ENCODE measurements around the gene DUOX2. TPM values are rescaled to one million over a fixed set of nuclear protein-coding genes. Genes with fewer than 3 reads are reported as not detected.
"Not testable (repeated sequence)": the region's sequence is repeated elsewhere in the genome, so short reads cannot be mapped to it uniquely, and the experiment has no call there.

DUOX2 gene
- total and polyA plus RNA-seq, 4 donors: 0.03 to 2.6 (median 0.39) TPM

GRCh38 chr15:45110256-45110820, 3.6 kb downstream of the DUOX2 start:
- no peaks in the 10 kb centered on the region for H3K27me3 ChIP-seq (ENCODE audit: control insufficient read depth in 1 of 2, insufficient read depth in 2 of 2, low read length in 1 of 2)
- no peaks in the 10 kb centered on the region for H3K36me3 ChIP-seq (ENCODE audit: control insufficient read depth in 1 of 2, insufficient read depth in 2 of 2, low read length in 1 of 2)
- H3K4me3 ChIP-seq (ENCODE audit: low read length in 2 of 2): no peak overlapping the region
- H3K27ac ChIP-seq (ENCODE audit: low read depth in 1 of 2, low read length in 2 of 2): no peak overlapping the region
- 42 to 46% methylated on average over 11 of the region's 11 CpGs for WGBS, 2 donors
- DNase-seq: peak in 1 of 2 donors; percentile 37
- H3K9me3 ChIP-seq (ENCODE audit: control insufficient read depth, low read length): no peaks in the 10 kb centered on the region
- no peaks in the 10 kb centered on the region for H3K4me1 ChIP-seq (ENCODE audit: control insufficient read depth in 1 of 2, insufficient read depth in 2 of 2, low read length in 2 of 2)
- intact Hi-C loops (cut with DNase I): no loop called here
- no peak for ATAC-seq (ENCODE audit: low FRiP score)

DNA sequence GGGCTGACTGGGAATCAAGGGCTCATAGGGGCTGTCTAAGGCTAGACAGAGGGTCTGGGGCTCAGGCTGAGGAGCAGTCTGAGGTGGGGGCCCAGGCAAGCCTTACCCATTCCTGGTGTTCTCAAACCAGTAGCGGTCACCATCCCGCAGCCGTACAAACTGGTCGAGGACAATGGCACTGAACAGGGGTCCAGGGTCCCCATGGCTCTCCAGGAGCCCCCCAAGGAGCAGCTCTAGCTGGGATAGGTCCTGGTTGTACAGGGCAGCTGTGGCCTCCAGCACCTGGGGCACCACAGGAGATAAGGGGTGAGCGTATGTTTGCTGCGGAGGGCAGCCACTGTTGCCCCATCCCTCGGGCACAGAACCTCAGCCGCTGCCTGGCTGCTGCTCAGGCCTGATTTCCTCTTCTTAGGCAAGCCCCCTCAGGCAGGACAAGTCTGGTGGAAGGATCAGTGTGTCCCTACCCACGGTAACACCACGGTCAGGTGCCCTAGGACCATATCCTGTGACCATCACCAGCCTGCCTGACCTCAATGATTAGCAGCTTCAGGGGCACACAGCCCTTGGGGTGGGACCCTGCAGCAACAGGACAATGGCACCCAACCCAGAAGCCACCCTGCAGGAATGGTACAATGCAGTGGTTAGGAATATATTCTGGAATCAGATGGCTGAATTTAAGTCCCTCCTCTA, 5.9 kb downstream of the DUOX2 start:
- H3K27me3 ChIP-seq (ENCODE audit: control insufficient read depth in 1 of 2, insufficient read depth in 2 of 2, low read length in 1 of 2): no peaks in the 10 kb centered on the region
- H3K4me3 ChIP-seq (ENCODE audit: low read length in 2 of 2): no peak overlapping the region
- WGBS, 2 donors: 89 to 95% methylated on average over 10 of the region's 10 CpGs
- ATAC-seq (ENCODE audit: low FRiP score) (no peak), DNase-seq (peak in 1 of 2 donors; percentile 68)
- intact Hi-C loops (cut with DNase I): no loop called here
- no peak overlapping the region for H3K27ac ChIP-seq (ENCODE audit: low read depth in 1 of 2, low read length in 2 of 2)
- no peaks in the 10 kb centered on the region for H3K9me3 ChIP-seq (ENCODE audit: control insufficient read depth, low read length)
- no peaks in the 10 kb centered on the region for H3K4me1 ChIP-seq (ENCODE audit: control insufficient read depth in 1 of 2, insufficient read depth in 2 of 2, low read length in 2 of 2)
- no peaks in the 10 kb centered on the region for H3K36me3 ChIP-seq (ENCODE audit: control insufficient read depth in 1 of 2, insufficient read depth in 2 of 2, low read length in 1 of 2)

- intact Hi-C loops (cut with DNase I): no loop called here
- no peak for ATAC-seq (ENCODE audit: low FRiP score)
Observed at GRCh38 chr15:45106002-45106790, 7.8 kb downstream of the DUOX2 start.

GRCh38 chr15:45105586-45105985, 8.4 kb downstream of the DUOX2 start:
- peak in 1 of 2 donors; percentile 53 for DNase-seq
- ATAC-seq (ENCODE audit: low FRiP score): no peak
- H3K27ac ChIP-seq (ENCODE audit: low read depth in 1 of 2, low read length in 2 of 2): no peak overlapping the region
- no peaks in the 10 kb centered on the region for H3K9me3 ChIP-seq (ENCODE audit: control insufficient read depth, low read length)
- H3K4me3 ChIP-seq (ENCODE audit: low read length in 2 of 2): no peak overlapping the region
- no peaks in the 10 kb centered on the region for H3K27me3 ChIP-seq (ENCODE audit: control insufficient read depth in 1 of 2, insufficient read depth in 2 of 2, low read length in 1 of 2)
- H3K36me3 ChIP-seq (ENCODE audit: control insufficient read depth in 1 of 2, insufficient read depth in 2 of 2, low read length in 1 of 2): no peaks in the 10 kb centered on the region
- intact Hi-C loops (cut with DNase I): no loop called here
- H3K4me1 ChIP-seq (ENCODE audit: control insufficient read depth in 1 of 2, insufficient read depth in 2 of 2, low read length in 2 of 2): no peaks in the 10 kb centered on the region
- WGBS, 2 donors: 92 to 93% methylated on average over 11 of the region's 11 CpGs

More at GRCh38 chr15:45106002-45106790, 7.8 kb downstream of the DUOX2 start:
- no peaks in the 10 kb centered on the region for H3K27me3 ChIP-seq (ENCODE audit: control insufficient read depth in 1 of 2, insufficient read depth in 2 of 2, low read length in 1 of 2)
- H3K9me3 ChIP-seq (ENCODE audit: control insufficient read depth, low read length): no peaks in the 10 kb centered on the region
- 78% methylated on average over 15 of the region's 15 CpGs for WGBS, 2 donors
- H3K4me3 ChIP-seq (ENCODE audit: low read length in 2 of 2): no peak overlapping the region
- no peak overlapping the region for H3K27ac ChIP-seq (ENCODE audit: low read depth in 1 of 2, low read length in 2 of 2)
- DNase-seq: peak in 1 of 2 donors; percentile 59
- H3K36me3 ChIP-seq (ENCODE audit: control insufficient read depth in 1 of 2, insufficient read depth in 2 of 2, low read length in 1 of 2): no peaks in the 10 kb centered on the region
- H3K4me1 ChIP-seq (ENCODE audit: control insufficient read depth in 1 of 2, insufficient read depth in 2 of 2, low read length in 2 of 2): no peaks in the 10 kb centered on the region

- H3K27me3 ChIP-seq (ENCODE audit: control insufficient read depth in 1 of 2, insufficient read depth in 2 of 2, low read length in 1 of 2); ATAC-seq (ENCODE audit: low FRiP score); H3K4me3 ChIP-seq (ENCODE audit: low read length in 2 of 2); H3K9me3 ChIP-seq (ENCODE audit: control insufficient read depth, low read length); H3K27ac ChIP-seq (ENCODE audit: low read depth in 1 of 2, low read length in 2 of 2); H3K36me3 ChIP-seq (ENCODE audit: control insufficient read depth in 1 of 2, insufficient read depth in 2 of 2, low read length in 1 of 2); intact Hi-C loops (cut with DNase I); H3K4me1 ChIP-seq (ENCODE audit: control insufficient read depth in 1 of 2, insufficient read depth in 2 of 2, low read length in 2 of 2): not testable (repeated sequence)
- WGBS, 2 donors: 89 to 90% methylated on average over 5 to 9 of the region's 9 CpGs
- DNase-seq: peak in 1 of 2 donors; percentile 32
Observed at GRCh38 chr15:45104170-45104569, 9.8 kb downstream of the DUOX2 start.

DNA sequence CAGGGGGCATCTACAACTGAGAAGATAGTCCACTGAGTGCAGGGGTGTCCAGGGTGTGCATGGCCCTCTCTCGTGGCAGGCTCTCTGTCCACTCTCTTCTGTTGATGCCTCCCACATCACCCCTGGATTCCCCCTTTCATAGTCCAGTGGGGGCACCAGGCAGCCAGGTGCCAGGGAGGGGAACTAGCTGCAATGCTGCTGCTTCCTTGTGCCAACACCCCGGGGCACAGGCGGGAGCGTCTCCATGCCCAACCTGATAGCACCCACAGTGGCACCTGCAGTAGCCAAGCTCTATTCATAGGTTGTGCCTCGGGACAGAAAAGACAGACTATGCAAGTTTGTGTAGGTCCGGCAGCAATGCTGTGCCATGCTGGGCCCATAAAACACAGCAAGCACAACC, 11.7 kb downstream of the DUOX2 start:
- H3K27me3 ChIP-seq (ENCODE audit: control insufficient read depth in 1 of 2, insufficient read depth in 2 of 2, low read length in 1 of 2): no peaks in the 10 kb centered on the region
- no peak overlapping the region for H3K27ac ChIP-seq (ENCODE audit: low read depth in 1 of 2, low read length in 2 of 2)
- ATAC-seq (ENCODE audit: low FRiP score) (no peak), DNase-seq (peak in 1 of 2 donors; percentile 51)
- intact Hi-C loops (cut with DNase I): no loop called here
- 89 to 93% methylated on average over 6 of the region's 6 CpGs for WGBS, 2 donors
- H3K4me3 ChIP-seq (ENCODE audit: low read length in 2 of 2): no peak overlapping the region
- no peaks in the 10 kb centered on the region for H3K36me3 ChIP-seq (ENCODE audit: control insufficient read depth in 1 of 2, insufficient read depth in 2 of 2, low read length in 1 of 2)
- no peaks in the 10 kb centered on the region for H3K4me1 ChIP-seq (ENCODE audit: control insufficient read depth in 1 of 2, insufficient read depth in 2 of 2, low read length in 2 of 2)
- no peaks in the 10 kb centered on the region for H3K9me3 ChIP-seq (ENCODE audit: control insufficient read depth, low read length)

GRCh38 chr15:45101749-45102148, 12.2 kb downstream of the DUOX2 start:
- 92 to 94% methylated on average over 12 of the region's 12 CpGs for WGBS, 2 donors
- ATAC-seq (ENCODE audit: low FRiP score) (no peak), DNase-seq (peak in 1 of 2 donors; percentile 59)
- Histone ChIP-seq H3K27me3 (ENCODE audit: control insufficient read depth in 1 of 2, insufficient read depth in 2 of 2, low read length in 1 of 2) (no peaks in the 10 kb centered on the region), H3K4me1 (ENCODE audit: control insufficient read depth in 1 of 2, insufficient read depth in 2 of 2, low read length in 2 of 2) (no peaks in the 10 kb centered on the region), H3K9me3 (ENCODE audit: control insufficient read depth, low read length) (no peaks in the 10 kb centered on the region), H3K36me3 (ENCODE audit: control insufficient read depth in 1 of 2, insufficient read depth in 2 of 2, low read length in 1 of 2) (no peaks in the 10 kb centered on the region), H3K27ac (ENCODE audit: low read depth in 1 of 2, low read length in 2 of 2) (no peak overlapping the region), H3K4me3 (ENCODE audit: low read length in 2 of 2) (no peak overlapping the region)
- intact Hi-C loops (cut with DNase I): no loop called here

DNA sequence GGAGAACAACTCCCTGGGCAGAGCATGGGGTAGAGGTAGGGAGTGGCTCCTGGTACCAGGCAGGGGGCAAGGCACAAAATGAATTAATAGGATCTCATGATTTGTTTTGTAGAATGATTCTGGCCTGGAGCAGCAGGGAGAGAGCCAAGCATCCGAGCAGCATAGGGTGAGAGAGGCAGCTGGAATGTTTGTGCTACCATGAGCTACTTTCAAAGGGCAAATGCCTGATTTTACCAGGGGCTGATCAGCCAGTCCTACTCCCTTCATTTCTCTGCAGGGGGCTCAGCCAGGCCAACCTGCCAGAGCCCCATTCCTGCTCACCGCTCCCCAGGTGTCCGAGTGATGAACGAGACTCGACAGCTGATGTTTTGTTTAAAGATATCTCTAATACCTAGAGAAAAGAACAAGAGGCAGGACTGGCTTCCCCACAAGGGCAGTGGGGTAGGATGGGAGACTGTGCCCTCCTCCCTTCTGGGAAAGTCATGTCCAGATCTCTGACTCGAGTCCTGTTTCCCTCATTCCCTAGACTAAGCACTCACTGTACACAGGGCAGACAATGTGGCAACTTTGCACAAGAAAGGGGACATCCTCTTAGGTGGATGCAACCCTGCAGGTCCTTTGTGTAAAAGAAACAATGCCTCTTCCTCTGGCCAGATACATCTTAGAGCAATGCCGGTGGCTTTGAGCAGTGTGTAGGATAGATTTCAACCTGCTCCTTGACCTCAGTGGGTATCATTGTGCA, 12.9 kb downstream of the DUOX2 start:
- no peaks in the 10 kb centered on the region for H3K9me3 ChIP-seq (ENCODE audit: control insufficient read depth, low read length)
- DNase-seq: no peak
- H3K4me3 ChIP-seq (ENCODE audit: low read length in 2 of 2): no peak overlapping the region
- H3K36me3 ChIP-seq (ENCODE audit: control insufficient read depth in 1 of 2, insufficient read depth in 2 of 2, low read length in 1 of 2): no peaks in the 10 kb centered on the region
- intact Hi-C loops (cut with DNase I): no loop called here
- no peaks in the 10 kb centered on the region for H3K27me3 ChIP-seq (ENCODE audit: control insufficient read depth in 1 of 2, insufficient read depth in 2 of 2, low read length in 1 of 2)
- H3K4me1 ChIP-seq (ENCODE audit: control insufficient read depth in 1 of 2, insufficient read depth in 2 of 2, low read length in 2 of 2): no peaks in the 10 kb centered on the region
- H3K27ac ChIP-seq (ENCODE audit: low read depth in 1 of 2, low read length in 2 of 2): no peak overlapping the region
- 57 to 58% methylated on average over 7 of the region's 7 CpGs for WGBS, 2 donors
- no peak for ATAC-seq (ENCODE audit: low FRiP score)

Measured in aorta (tissue), 5 donors.